Endothelial cell of umbilical vein (primary cell): Measurements from ENCODE around the gene TRAF7. TPM values are rescaled to one million over a fixed set of nuclear protein-coding genes. Genes with fewer than 3 reads are reported as not detected.

Source experiments
- BruUV-seq: library from RNA; stranded (reverse); fragments of 400-500 nt; replicated peaks from 2 replicates; lab custom pipeline; 2021; lab: Mats Ljungman, UMichigan
- CTCF ChIA-PET: fragments of 300-600, 350-600 bp; sonication (Branson Sonifier 250); formaldehyde crosslinking; loops from one replicate; lab custom pipeline; 2021; ENCODE audit warnings: antibody characterized with exemption, inconsistent platforms; lab: Charles Lee
- POLR2A ChIA-PET: fragments of 300-600, 350-600 bp; sonication (Branson Sonifier 250); formaldehyde crosslinking; loops from one replicate; lab custom pipeline; 2021; ENCODE audit warnings: antibody characterized with exemption, inconsistent platforms; lab: Charles Lee
- DNase-seq: peaks from one replicate; pipeline ENCODE4 v3.0.0-alpha.2; 2011; ENCODE audit warnings: low read depth, low spot score
- FAIRE-seq: peaks from 2 replicates; lab custom pipeline; 2011; peaks lifted over from hg19 to GRCh38; lab: Jason Lieb, UNC
- H2AFZ ChIP-seq: 2 replicates; pipeline ENCODE4 v1.6.0; 2012; ENCODE audit warnings: low read depth, low read length, control low read depth, inconsistent platforms
- H3K27ac ChIP-seq: 2 replicates; pipeline ENCODE4 v1.5.1; 2011; ENCODE audit warnings: low read depth, mild to moderate bottlenecking, control low read depth, low read length, moderate library complexity; ENCODE audit not compliant: insufficient read depth
- H3K27me3 ChIP-seq, 2 experiments: 2 replicates each; pipeline versions ENCODE4 v1.6.0 to v1.6.1; 2011; ENCODE audit warnings: low read length in 2 of 2, mixed read lengths in 1 of 2; ENCODE audit not compliant: control insufficient read depth in 2 of 2, insufficient read depth in 2 of 2
- H3K36me3 ChIP-seq, 2 experiments: 2 replicates in 1 of 2; 3 replicates in 1 of 2; pipeline ENCODE4 v1.5.1; 2011; ENCODE audit warnings: low read length in 2 of 2, mild to moderate bottlenecking in 1 of 2, moderate library complexity in 1 of 2; ENCODE audit not compliant: control insufficient read depth in 2 of 2, insufficient read depth in 2 of 2; ENCODE audit errors: extremely low read depth in 1 of 2
- H3K4me1 ChIP-seq: 3 replicates; pipeline ENCODE4 v1.5.1; 2011; ENCODE audit warnings: mild to moderate bottlenecking, low read length; ENCODE audit not compliant: control insufficient read depth, insufficient read depth; ENCODE audit errors: extremely low read depth
- H3K4me2 ChIP-seq: 2 replicates; pipeline ENCODE4 v1.6.1; 2011; ENCODE audit warnings: low read length, control low read depth, mixed read lengths; ENCODE audit not compliant: insufficient read depth
- H3K4me3 ChIP-seq, 3 experiments: fragments of 200-600 bp in 1 of 3; sonication (generic), shearing (Covaris generic) in 1 of 3; replicated peaks in 1 of 3; 2 replicates each; pipeline ENCODE4 v1.5.1; 2011 to 2016; ENCODE audit warnings: control low read depth in 3 of 3, low read length in 3 of 3, mild to moderate bottlenecking in 2 of 3, inconsistent platforms in 1 of 3, low read depth in 1 of 3, moderate library complexity in 1 of 3; ENCODE audit not compliant: insufficient read depth in 1 of 3
- H3K79me2 ChIP-seq: 2 replicates; pipeline ENCODE4 v1.6.0; 2012; ENCODE audit warnings: low read length, inconsistent platforms; ENCODE audit not compliant: control insufficient read depth, insufficient read depth
- H3K9ac ChIP-seq: replicated peaks from 2 replicates; pipeline ENCODE3; 2011; ENCODE audit warnings: low read length, control low read depth; ENCODE audit not compliant: insufficient read depth; ENCODE audit errors: extremely low read depth
- H3K9me1 ChIP-seq: replicated peaks from 3 replicates; pipeline ENCODE4 v1.6.0; 2011; ENCODE audit warnings: mild to moderate bottlenecking, low read length; ENCODE audit not compliant: control insufficient read depth, insufficient read depth; ENCODE audit errors: extremely low read depth
- H3K9me3 ChIP-seq: replicated peaks from 2 replicates; pipeline ENCODE4 v1.5.1; 2012; ENCODE audit warnings: low read length, inconsistent platforms; ENCODE audit not compliant: control insufficient read depth, insufficient read depth
- H4K20me1 ChIP-seq: replicated peaks from 2 replicates; pipeline ENCODE3; 2011; ENCODE audit warnings: mild to moderate bottlenecking, low read length; ENCODE audit not compliant: control insufficient read depth, insufficient read depth; ENCODE audit errors: extremely low read depth
- CTCF ChIP-seq, 2 donors: IDR thresholded peaks; 1 replicate in 1 of 2; 2 replicates in 1 of 2; pipeline ENCODE4 v1.5.1; 2011; ENCODE audit warnings: low read length in 2 of 2, mild to moderate bottlenecking in 2 of 2, moderate library complexity in 2 of 2, control low read depth in 1 of 2, inconsistent platforms in 1 of 2, low read depth in 1 of 2; ENCODE audit not compliant: insufficient read depth in 1 of 2; ENCODE audit errors: extremely low read depth in 1 of 2
- EZH2 ChIP-seq: IDR thresholded peaks from 2 replicates; pipeline ENCODE4 v1.6.1; 2012; ENCODE audit warnings: borderline replicate concordance, low read depth, mild to moderate bottlenecking, moderate library complexity, low read length, inconsistent platforms; ENCODE audit not compliant: severe bottlenecking
- FOS ChIP-seq: IDR thresholded peaks from 2 replicates; pipeline ENCODE4 v1.6.1; 2011; ENCODE audit warnings: mild to moderate bottlenecking, low read length, moderate library complexity, borderline replicate concordance; ENCODE audit not compliant: insufficient read depth
- GATA2 ChIP-seq: IDR thresholded peaks from 2 replicates; pipeline ENCODE4 v1.7.0; 2011; ENCODE audit warnings: low read depth, mild to moderate bottlenecking, moderate library complexity, mixed read lengths, low read length; ENCODE audit not compliant: insufficient read length, insufficient read depth
- JUN ChIP-seq: IDR thresholded peaks from 2 replicates; pipeline ENCODE4 v1.6.1; 2011; ENCODE audit warnings: borderline replicate concordance, low read depth; ENCODE audit not compliant: insufficient read length, insufficient read depth
- MAX ChIP-seq: IDR thresholded peaks from 2 replicates; pipeline ENCODE4 v1.6.1; 2011; ENCODE audit not compliant: insufficient read depth, insufficient read length
- MYC ChIP-seq: IDR thresholded peaks from one replicate; pipeline ENCODE4 v1.6.1; 2011; ENCODE audit warnings: mild to moderate bottlenecking, low read depth, low read length
- POLR2A ChIP-seq: IDR thresholded peaks from 2 replicates; pipeline ENCODE4 v1.6.1; 2012; ENCODE audit warnings: low read depth, mild to moderate bottlenecking, control low read depth, low read length
- POLR2AphosphoS5 ChIP-seq: IDR thresholded peaks from 2 replicates; pipeline ENCODE4 v1.6.1; 2012; ENCODE audit warnings: low read depth, mild to moderate bottlenecking, control low read depth, low read length, moderate library complexity; ENCODE audit not compliant: insufficient read depth
- dilution Hi-C: fragments of 300-500 bp; cut with MboI; formaldehyde crosslinking; loops from one replicate; pipeline ENCODE4 v1.15.0; 2019; ENCODE audit warnings: low sequenced_read_pairs; ENCODE audit not compliant: extremely low pct_ligation_motif_present
- intact Hi-C: fragments of 100-400 bp; cut with micrococcal nuclease; formaldehyde crosslinking; loops from one replicate; pipeline ENCODE4 v1.10.0; 2022
- polyA plus RNA-seq, 4 experiments: library from polyadenylated mRNA; depleted of rRNA in 3 of 4; stranded (reverse) in 3 of 4; unstranded in 1 of 4; fragments of >200 nt; gene quantifications; 2 replicates each; pipeline versions ENCODE4 v1.2.1 to v1.2.3, GENCODE V29; 2011 to 2012; ENCODE audit warnings: missing spikeins in 1 of 4
- total RNA-seq: library from RNA; stranded (reverse); gene quantifications from 2 replicates; pipeline ENCODE4 v1.2.3, GENCODE V29; 2021

Gene TRAF7
- total and polyA plus RNA-seq, 2 donors (not counting 3 experiments of a cell fraction or from before 2014, with no cell fraction given) = 141 to 175 TPM

DNA sequence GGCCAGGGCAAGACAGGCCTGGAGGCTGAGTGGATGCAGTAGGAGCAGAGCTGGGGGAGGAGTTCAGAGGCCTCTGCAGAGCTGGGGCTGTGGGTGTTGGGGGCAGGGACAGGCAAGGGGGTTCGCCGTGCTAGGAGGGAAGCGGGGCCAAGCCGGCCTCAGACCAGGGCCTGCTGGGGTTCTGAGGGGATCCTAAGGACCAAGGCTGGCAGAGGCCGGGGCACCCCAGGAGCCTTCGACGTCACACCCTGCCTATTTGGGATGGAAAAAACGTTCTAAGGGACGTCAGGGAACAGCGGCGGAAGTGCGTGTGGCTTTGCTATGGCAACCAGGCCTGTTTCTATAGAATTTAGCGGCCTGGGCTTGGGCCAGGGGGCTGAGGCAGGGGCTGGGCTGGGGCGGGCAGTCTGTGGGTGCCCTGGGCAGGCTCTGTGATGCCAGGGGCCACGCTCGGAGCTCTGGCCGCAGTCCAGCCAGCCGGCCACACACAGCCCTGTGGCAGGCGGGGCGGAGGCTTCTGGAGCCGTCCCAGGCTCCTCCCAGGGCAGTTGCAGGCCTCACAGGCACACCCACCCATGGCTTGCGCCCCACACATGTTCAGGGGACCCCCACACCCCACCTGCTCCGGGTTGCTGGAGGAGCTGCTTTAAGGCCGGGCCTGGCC, 3.7 kb downstream of the TRAF7 start:
- peak overlapping the region; percentile 88 for H3K27ac ChIP-seq
- CTCF ChIA-PET = interaction anchor here (1.2 to 1.4 kb wide), 2 partner anchors 8 to 10 kb away, joined by 4 to 11 read pairs; no protein-coding TSS in a partner anchor
- no TSS peak for BruUV-seq

More for the DNA sequence above, 3.7 kb downstream of the TRAF7 start:
- intact Hi-C loops = no loop called here
- peak overlapping the region; percentile 21 for H3K4me2 ChIP-seq
- no peaks in the 10 kb centered on the region for H4K20me1 ChIP-seq
- no peaks in the 10 kb centered on the region for H3K9me1 ChIP-seq
- peaks cover 29% of the 10 kb centered on the region for H3K4me1 ChIP-seq
- no peak overlapping the region for H2AFZ ChIP-seq
- H3K27me3 ChIP-seq = no peaks in the 10 kb centered on the region
- TF ChIP-seq GATA2 = no peak
- no peak for TF ChIP-seq POLR2AphosphoS5
- no peak for TF ChIP-seq MAX
- no peak for TF ChIP-seq MYC
- no peak for TF ChIP-seq FOS
- no peak for TF ChIP-seq POLR2A
- TF ChIP-seq JUN = no peak
- no peak for TF ChIP-seq CTCF (IDR thresholded peaks at IDR 0.05; ENCODE audit: extremely low read depth in 1 of 2, insufficient read depth in 1 of 2, low read depth in 1 of 2, low read length in 2 of 2)
- TF ChIP-seq EZH2 = no peak
- POLR2A ChIA-PET = interaction anchor here (1.4 kb wide), 1 partner anchor 10 kb away, joined by 4 read pairs; no protein-coding TSS in a partner anchor
- peak overlapping the region; percentile 64 for H3K9ac ChIP-seq
- H3K36me3 ChIP-seq = peaks cover 0 to 2% of the 10 kb centered on the region in 2 experiments
- FAIRE-seq = peak; percentile 69
- no peaks in the 10 kb centered on the region for H3K9me3 ChIP-seq
- peaks cover 90% of the 10 kb centered on the region for H3K79me2 ChIP-seq
- DNase-seq = peak; percentile 80
- peak overlapping the region in 1 of 3 experiments; percentile 10 for H3K4me3 ChIP-seq
- dilution Hi-C loops = loop anchor here (25.0 kb wide), 1 partner anchor 122 kb away; the partner anchor contains the start of genes NHERF2, NTHL1 and TSC2
